ENCODE results near the gene TMEM184B. TPM values are rescaled to one million over a fixed set of nuclear protein-coding genes. Genes with fewer than 3 reads are reported as not detected.

TMEM184B gene
- total RNA-seq, 1 donor from 2014 or later: 33.1 TPM

DNA sequence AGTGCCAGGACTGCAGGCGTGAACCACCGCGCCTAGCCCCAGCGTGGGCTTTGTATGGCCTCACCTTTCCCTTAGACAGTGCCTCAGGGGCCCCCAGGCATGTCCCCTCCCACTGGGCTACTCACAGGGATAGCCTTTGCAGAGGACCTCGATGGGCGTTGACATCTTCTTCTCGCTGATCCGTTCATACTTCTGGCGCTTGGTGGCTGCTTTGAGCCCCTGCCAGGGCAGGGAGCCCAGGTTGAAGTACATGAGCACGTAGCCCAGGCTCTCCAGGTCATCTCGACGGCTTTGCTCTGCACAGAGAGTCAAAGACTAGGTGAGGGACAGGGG lies 26.9 kb upstream of the TMEM184B start:
- H3K27ac Mint-ChIP-seq: no peak overlapping the region
- peaks cover 40% of the 10 kb centered on the region for H3K36me3 Mint-ChIP-seq (ENCODE audit: low read depth)
- H3K9me3 Mint-ChIP-seq: no peaks in the 10 kb centered on the region
- H3K4me1 Mint-ChIP-seq: no peaks in the 10 kb centered on the region
- intact Hi-C loops (cut with micrococcal nuclease): no loop called here
- no peak for DNase-seq
- H3K27me3 Mint-ChIP-seq: no peaks in the 10 kb centered on the region
- H3K4me3 Mint-ChIP-seq: no peak overlapping the region

DNA sequence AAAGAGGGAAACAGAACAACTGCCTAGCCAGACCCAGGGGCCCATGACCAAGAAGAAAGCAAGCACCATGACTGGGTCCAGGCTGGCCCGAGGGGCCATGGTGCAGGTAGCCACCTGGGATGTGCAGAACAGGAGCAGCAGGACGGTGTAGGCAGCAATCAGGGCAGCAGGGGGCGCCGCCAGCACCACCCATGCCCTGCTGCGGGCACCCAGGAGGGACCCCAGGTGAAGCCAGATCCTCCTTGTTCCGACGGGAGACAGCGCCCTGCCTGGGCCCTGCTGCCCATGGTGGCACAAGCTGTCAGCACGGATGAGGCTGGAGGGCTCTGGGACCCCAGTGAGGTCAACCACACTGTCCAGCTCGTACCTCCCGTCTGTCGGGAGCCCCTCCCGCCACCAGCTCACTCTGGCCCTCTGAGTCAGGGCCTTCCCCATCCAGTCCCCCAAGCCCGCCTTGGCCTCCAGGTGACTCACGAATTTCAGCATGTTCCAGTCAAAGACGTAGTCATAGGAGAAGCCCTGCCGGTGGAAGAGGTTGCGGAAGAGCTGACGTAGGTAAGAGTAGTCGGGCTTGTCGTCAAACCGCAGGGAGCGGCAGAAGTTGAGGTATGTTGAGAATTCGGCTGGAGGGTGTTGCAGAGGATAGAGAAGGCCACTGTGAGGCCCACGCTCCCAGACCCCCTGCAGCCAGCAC lies 25.6 kb upstream of the TMEM184B start:
- Mint-ChIP-seq H3K27ac (peak overlapping the region; percentile 36), H3K36me3 (ENCODE audit: low read depth) (peaks cover 40% of the 10 kb centered on the region), H3K4me1 (no peaks in the 10 kb centered on the region), H3K4me3 (no peak overlapping the region), H3K27me3 (no peaks in the 10 kb centered on the region), H3K9me3 (no peaks in the 10 kb centered on the region)
- DNase-seq: peak; percentile 79
- intact Hi-C loops (cut with micrococcal nuclease): no loop called here

DNA sequence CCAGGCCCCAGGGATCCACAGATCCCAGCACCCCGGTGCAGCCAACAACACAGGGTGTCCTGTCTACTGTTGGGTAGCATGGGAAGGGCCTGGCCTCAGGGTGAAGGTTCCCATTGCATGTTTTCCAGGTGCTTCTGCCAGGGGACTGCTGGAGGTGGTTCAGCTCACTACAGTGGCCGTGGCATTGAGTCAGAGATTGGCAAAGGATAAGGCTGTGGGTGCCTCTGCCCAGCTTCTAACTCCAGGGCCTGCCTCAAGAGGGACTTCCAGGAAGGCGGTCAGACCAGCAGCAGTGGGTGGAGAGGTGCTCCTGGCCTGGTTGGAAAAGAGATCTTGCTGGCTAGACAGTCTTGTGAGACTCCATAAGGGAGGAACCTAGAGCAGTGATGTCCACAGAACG lies 23.6 kb upstream of the TMEM184B start:
- no peaks in the 10 kb centered on the region for H3K27me3 Mint-ChIP-seq
- DNase-seq: no peak
- H3K36me3 Mint-ChIP-seq (ENCODE audit: low read depth): peaks cover 36% of the 10 kb centered on the region
- no peaks in the 10 kb centered on the region for H3K4me1 Mint-ChIP-seq
- H3K4me3 Mint-ChIP-seq: no peak overlapping the region
- H3K9me3 Mint-ChIP-seq: no peaks in the 10 kb centered on the region
- no peak overlapping the region for H3K27ac Mint-ChIP-seq
- intact Hi-C loops (cut with micrococcal nuclease): no loop called here

DNA sequence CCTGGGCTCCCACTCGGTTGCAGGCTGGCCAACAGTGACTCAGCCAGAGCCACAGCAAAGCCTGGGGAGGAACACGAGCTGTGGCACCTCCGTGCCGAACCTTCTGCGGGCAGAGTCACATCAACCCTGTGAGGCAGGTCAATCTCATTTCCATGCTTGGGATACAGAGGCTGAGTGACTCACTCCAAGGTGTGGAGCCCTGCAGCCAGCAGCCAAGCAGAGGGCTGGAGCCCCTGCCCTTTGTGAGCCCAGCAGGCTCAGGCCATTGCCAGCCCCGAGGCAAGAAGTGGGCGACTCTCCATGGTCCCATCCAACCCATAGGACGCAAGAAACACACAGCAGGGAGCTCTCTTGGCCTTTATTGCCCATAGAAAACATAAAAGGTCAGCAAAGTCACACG lies 23.1 kb upstream of the TMEM184B start:
- H3K9me3 Mint-ChIP-seq: no peaks in the 10 kb centered on the region
- no peak for DNase-seq
- H3K36me3 Mint-ChIP-seq (ENCODE audit: low read depth): peaks cover 38% of the 10 kb centered on the region
- no peaks in the 10 kb centered on the region for H3K27me3 Mint-ChIP-seq
- H3K4me1 Mint-ChIP-seq: no peaks in the 10 kb centered on the region
- H3K4me3 Mint-ChIP-seq: no peak overlapping the region
- intact Hi-C loops (cut with micrococcal nuclease): no loop called here
- no peak overlapping the region for H3K27ac Mint-ChIP-seq

DNA sequence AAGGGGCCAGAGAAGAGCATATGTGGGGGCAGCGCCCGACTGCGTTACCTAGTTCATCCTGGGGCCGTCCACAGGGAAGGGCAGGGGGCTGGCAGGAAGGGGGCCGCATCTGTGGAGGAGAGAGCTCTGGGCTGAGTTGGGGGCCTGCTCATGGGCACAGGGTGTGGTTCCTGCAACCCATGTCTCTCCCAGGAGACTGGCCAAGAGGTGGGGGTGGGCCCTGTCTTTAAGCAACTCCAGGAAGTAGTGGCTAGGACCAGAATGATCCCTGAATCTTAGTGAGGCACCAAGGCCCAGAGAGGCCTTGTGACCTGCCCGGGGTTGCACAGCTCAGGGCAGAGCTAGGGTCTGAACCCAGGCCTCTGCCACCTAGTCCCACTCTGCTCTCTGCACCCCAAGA lies 22.5 kb upstream of the TMEM184B start:
- no peak for DNase-seq
- no peaks in the 10 kb centered on the region for H3K9me3 Mint-ChIP-seq
- no peak overlapping the region for H3K4me3 Mint-ChIP-seq
- H3K27me3 Mint-ChIP-seq: no peaks in the 10 kb centered on the region
- intact Hi-C loops (cut with micrococcal nuclease): no loop called here
- H3K27ac Mint-ChIP-seq: no peak overlapping the region
- peaks cover 37% of the 10 kb centered on the region for H3K36me3 Mint-ChIP-seq (ENCODE audit: low read depth)
- H3K4me1 Mint-ChIP-seq: no peaks in the 10 kb centered on the region

DNA sequence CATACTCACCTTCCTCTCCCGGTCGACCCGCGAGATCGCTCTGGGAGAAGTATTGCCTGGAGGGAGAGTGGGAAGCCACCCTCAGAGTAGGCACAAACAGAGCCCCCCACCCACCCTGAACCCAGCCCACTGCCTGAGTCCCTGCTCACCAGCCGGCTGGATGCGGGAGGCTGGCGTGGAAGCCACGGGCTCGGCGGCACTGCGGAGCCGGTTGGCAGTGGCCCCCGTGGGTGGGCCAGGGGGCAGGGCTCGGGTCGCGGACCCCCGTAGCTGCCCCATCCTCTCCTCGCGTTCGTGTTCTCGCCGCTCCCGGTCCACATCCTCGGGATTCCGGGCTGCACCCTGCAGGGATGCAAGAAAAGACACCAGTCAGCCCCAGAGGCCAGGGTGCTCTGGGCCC lies 21.4 kb upstream of the TMEM184B start:
- Mint-ChIP-seq H3K36me3 (ENCODE audit: low read depth) (peaks cover 30% of the 10 kb centered on the region), H3K27me3 (no peaks in the 10 kb centered on the region), H3K9me3 (no peaks in the 10 kb centered on the region), H3K27ac (no peak overlapping the region), H3K4me3 (no peak overlapping the region), H3K4me1 (no peaks in the 10 kb centered on the region)
- intact Hi-C loops (cut with micrococcal nuclease): no loop called here
- no peak for DNase-seq

DNA sequence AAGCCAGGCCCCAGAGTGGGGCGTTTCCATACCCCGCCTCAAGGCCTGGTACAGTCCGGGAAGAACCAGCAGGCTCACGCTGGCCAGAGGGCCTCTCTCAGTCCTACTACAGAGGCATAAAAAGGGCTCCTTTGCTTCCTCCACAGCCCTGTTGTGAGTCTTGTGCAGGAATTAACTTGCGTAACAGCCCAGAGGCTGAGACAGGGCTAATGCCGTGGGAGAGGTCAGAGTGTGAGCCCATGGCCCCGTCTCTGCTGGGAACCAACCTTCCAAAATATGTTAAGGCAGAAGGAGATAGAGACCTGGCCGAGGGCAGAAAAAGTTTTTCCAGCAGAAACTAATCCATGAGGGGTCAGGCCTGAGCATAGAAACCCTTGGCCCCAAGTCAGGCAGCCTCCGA lies 19.9 kb upstream of the TMEM184B start:
- no peak overlapping the region for H3K27ac Mint-ChIP-seq
- peaks cover 27% of the 10 kb centered on the region for H3K36me3 Mint-ChIP-seq (ENCODE audit: low read depth)
- no peaks in the 10 kb centered on the region for H3K27me3 Mint-ChIP-seq
- intact Hi-C loops (cut with micrococcal nuclease): no loop called here
- no peaks in the 10 kb centered on the region for H3K4me1 Mint-ChIP-seq
- no peak for DNase-seq
- no peak overlapping the region for H3K4me3 Mint-ChIP-seq
- no peaks in the 10 kb centered on the region for H3K9me3 Mint-ChIP-seq

DNA sequence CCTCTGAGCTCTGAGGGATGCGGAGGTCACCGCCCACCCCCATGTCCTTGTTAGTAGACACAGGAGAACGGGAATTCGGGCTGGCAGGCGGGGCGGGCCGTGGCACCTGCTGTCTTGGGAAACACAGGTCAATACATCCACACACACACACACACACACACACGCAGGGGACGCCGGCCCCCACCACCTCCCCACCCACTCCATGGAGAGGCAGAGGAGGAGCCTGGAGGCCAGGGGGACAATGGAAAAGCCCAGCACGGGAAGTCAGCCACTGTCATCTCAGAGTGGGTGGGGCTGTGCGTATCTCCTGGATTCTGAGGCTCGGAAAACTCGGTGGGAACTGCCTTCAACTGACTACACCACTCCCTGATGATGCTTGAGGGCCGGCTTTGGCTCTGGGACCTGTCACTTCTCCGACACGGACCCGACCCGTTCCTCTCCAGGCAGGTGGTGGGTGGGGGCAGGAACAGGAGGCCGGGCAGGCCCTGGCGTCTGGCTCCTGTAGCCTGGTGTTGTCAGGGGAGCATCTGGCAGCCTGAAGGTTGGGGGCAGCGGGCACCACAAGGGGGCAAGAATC lies 18.5 kb upstream of the TMEM184B start:
- no peak for DNase-seq
- intact Hi-C loops (cut with micrococcal nuclease): no loop called here
- H3K27ac Mint-ChIP-seq: no peak overlapping the region
- peaks cover 22% of the 10 kb centered on the region for H3K36me3 Mint-ChIP-seq (ENCODE audit: low read depth)
- H3K27me3 Mint-ChIP-seq: no peaks in the 10 kb centered on the region
- H3K4me3 Mint-ChIP-seq: no peak overlapping the region
- no peaks in the 10 kb centered on the region for H3K9me3 Mint-ChIP-seq
- H3K4me1 Mint-ChIP-seq: no peaks in the 10 kb centered on the region

DNA sequence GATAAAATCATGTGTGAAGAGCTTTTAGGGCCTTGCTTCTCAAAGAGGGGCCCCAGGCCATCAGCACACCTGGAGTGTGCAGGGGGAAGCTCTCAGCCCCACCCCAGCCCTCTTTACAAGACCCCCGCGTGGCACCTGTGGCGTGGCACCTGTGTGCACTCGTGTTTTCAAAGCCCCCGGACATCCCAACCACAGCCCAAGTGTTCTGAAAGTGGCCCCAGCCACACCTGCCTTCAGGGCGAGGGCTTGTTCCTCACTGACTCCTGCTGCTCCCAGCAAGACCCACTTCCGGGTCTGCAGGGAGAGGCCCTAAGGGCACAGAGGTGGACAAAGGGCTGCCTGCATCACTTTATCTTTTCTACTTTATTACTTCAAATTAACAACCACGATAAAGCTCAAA lies 17.5 kb upstream of the TMEM184B start:
- H3K27me3 Mint-ChIP-seq: no peaks in the 10 kb centered on the region
- DNase-seq: no peak
- H3K4me3 Mint-ChIP-seq: no peak overlapping the region
- H3K27ac Mint-ChIP-seq: no peak overlapping the region
- no peaks in the 10 kb centered on the region for H3K4me1 Mint-ChIP-seq
- H3K9me3 Mint-ChIP-seq: no peaks in the 10 kb centered on the region
- intact Hi-C loops (cut with micrococcal nuclease): no loop called here
- H3K36me3 Mint-ChIP-seq (ENCODE audit: low read depth): peaks cover 22% of the 10 kb centered on the region

DNA sequence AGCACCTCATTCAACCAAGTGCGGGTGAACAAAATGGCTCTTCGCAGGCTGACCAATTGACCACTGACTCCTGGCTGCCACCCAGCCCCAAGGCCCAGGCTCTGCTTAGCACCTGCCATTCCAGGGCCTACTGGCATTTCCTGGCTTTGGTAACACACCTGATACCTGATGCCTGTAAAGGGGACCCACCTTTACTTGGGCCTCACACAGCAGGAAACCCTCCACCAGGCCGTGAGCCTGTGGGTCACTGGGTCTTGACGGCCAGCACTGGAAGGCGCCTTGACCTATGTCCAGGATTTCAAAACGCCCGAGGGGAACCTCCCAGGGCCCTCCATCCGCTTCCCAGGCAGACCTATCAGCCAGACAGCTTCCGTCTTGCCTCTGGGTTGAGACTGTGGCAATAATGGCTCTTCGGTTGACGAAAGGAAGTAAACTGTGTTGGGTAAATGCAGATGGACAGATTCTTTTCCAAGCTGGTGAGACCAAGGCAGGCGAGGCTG lies 16.8 kb upstream of the TMEM184B start:
- no peak overlapping the region for H3K27ac Mint-ChIP-seq

DNA sequence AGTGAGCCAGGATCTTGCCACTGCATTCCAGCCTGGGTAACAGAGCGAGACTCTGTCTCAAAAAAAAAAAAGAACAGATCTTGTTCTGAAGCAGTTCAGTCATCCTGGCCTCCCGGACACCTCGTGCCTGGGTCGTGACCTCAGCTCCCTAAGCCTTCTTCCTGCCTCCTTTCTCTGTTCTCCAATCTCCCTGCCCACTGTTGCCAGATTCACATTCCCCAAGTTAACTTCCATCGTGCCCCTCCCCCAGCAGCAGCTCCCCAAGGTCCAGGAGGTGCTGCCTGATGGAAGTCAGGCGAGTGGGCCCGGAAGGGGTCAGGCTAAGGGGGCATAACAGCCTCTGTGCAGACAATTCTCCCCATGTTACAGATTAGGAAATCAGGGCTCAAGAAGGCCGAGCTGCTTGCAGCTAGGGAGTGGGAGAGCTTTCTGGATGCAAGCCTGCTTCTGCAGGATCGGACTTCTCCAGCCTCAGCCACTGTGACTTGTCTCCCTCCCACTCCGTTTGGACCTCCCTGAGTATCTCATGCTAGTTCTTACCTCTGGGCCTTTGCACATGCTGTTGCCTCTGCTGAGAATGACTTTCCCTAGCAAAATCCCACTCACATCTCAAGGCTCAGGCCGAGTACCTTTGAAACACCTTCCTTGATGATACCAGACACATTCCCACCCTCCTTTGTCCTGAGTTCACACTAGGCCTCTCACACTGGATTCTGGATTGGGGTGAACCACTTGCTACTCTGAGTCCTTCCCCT lies 14.3 kb upstream of the TMEM184B start:
- H3K27me3 Mint-ChIP-seq: no peaks in the 10 kb centered on the region
- no peak overlapping the region for H3K27ac Mint-ChIP-seq
- H3K4me3 Mint-ChIP-seq: no peak overlapping the region
- intact Hi-C loops (cut with micrococcal nuclease): no loop called here
- no peaks in the 10 kb centered on the region for H3K4me1 Mint-ChIP-seq
- H3K9me3 Mint-ChIP-seq: no peaks in the 10 kb centered on the region
- peaks cover 15% of the 10 kb centered on the region for H3K36me3 Mint-ChIP-seq (ENCODE audit: low read depth)
- DNase-seq: no peak

More for the DNA sequence above, 16.8 kb upstream of the TMEM184B start:
- no peak for DNase-seq
- no peaks in the 10 kb centered on the region for H3K9me3 Mint-ChIP-seq
- H3K4me3 Mint-ChIP-seq: no peak overlapping the region
- H3K4me1 Mint-ChIP-seq: no peaks in the 10 kb centered on the region
- intact Hi-C loops (cut with micrococcal nuclease): no loop called here
- peaks cover 22% of the 10 kb centered on the region for H3K36me3 Mint-ChIP-seq (ENCODE audit: low read depth)
- H3K27me3 Mint-ChIP-seq: no peaks in the 10 kb centered on the region

DNA sequence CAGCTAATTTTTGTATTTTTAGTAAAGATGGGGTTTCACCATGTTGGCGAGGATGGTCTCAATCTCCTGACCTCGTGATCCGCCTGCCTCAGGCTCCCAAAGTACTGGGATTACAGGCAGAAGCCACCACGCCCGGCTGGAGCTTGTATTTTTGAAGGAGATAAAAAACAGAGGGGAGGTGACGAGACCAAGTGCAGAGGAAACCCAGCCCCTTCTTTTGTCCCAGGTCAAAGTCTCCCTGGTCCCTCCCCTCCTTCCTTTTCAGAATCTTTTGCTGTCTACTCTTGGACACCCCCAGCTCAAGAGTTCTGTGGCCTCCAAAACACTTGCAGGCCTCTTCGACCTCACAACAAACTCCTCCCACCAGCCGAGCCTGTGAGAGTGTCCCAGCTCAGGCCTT lies 12.2 kb upstream of the TMEM184B start:
- Mint-ChIP-seq H3K27ac (no peak overlapping the region), H3K4me1 (no peaks in the 10 kb centered on the region), H3K9me3 (no peaks in the 10 kb centered on the region), H3K4me3 (no peak overlapping the region), H3K27me3 (no peaks in the 10 kb centered on the region), H3K36me3 (ENCODE audit: low read depth) (peaks cover 8% of the 10 kb centered on the region)
- no peak for DNase-seq
- intact Hi-C loops (cut with micrococcal nuclease): no loop called here

DNA sequence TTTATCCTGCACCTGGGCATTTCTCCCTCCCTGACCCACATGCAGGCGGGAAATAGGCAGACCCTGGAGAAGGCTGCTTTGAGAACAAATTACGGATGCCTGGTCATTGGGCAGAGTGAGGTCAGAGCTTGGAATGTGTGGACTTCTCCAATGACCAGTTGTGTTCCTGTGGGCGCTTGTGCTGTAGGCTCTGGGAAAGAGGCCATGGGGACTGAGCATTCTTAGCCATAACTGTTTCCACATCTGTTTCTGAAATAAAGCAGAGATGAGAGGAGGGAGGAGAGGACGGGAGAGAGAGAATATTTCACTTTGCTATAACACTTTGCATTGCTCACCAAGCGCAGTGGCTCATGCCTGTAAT lies 11.2 kb upstream of the TMEM184B start:
- peaks cover 8% of the 10 kb centered on the region for H3K36me3 Mint-ChIP-seq (ENCODE audit: low read depth)

DNA sequence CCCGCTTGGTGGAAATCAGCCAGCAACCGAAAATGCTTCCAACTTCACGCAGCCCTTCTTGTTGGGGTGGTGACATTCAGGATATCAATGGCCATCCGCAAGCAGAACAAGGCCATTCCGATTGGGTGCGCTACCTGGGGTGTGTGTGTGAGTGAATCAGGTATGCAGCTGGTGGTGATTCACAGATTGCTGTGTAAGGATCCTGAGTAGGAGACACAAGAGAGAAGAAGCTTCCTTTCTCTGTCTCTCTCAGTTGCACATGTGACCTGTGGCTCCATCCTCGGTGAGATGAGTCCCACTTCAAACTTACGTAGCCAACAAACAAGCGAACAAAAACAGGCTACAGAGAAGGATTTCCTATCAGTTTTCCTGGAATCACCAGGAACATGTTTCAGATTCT lies 9.6 kb upstream of the TMEM184B start:
- Mint-ChIP-seq H3K9me3 (no peaks in the 10 kb centered on the region), H3K27me3 (no peaks in the 10 kb centered on the region), H3K36me3 (ENCODE audit: low read depth) (peaks cover 5% of the 10 kb centered on the region), H3K4me3 (no peak overlapping the region), H3K27ac (no peak overlapping the region), H3K4me1 (no peaks in the 10 kb centered on the region)
- no peak for DNase-seq
- intact Hi-C loops (cut with micrococcal nuclease): no loop called here

More for the DNA sequence above, 11.2 kb upstream of the TMEM184B start:
- intact Hi-C loops (cut with micrococcal nuclease): no loop called here
- H3K9me3 Mint-ChIP-seq: no peaks in the 10 kb centered on the region
- no peaks in the 10 kb centered on the region for H3K27me3 Mint-ChIP-seq
- H3K4me1 Mint-ChIP-seq: no peaks in the 10 kb centered on the region
- DNase-seq: no peak
- H3K27ac Mint-ChIP-seq: no peak overlapping the region
- no peak overlapping the region for H3K4me3 Mint-ChIP-seq

All from activated CD4-positive, alpha-beta T cell treated with anti-CD3 and anti-CD28 coated beads, Interleukin-2, amount 10 ng/mL, durations not matched to agents 24 days and 14 days (primary cell).